Neuronal stem cell (in vitro differentiated cells): ENCODE results near the gene SRBD1.

Experiments
- DNase-seq: peaks from one replicate; pipeline ENCODE4 v3.0.0-alpha.2; 2013; ENCODE audit warnings: low spot score
- H2AFZ ChIP-seq: one replicate; pipeline ENCODE4 v1.6.1; 2013; ENCODE audit warnings: mild to moderate bottlenecking, low read length, inconsistent platforms
- H2AK5ac ChIP-seq: 2 replicates; pipeline ENCODE4 v1.6.1; 2013; ENCODE audit warnings: low read depth, mild to moderate bottlenecking, inconsistent platforms, low read length, moderate library complexity, mixed read lengths
- H2BK120ac ChIP-seq: 2 replicates; pipeline ENCODE4 v1.6.1; 2013; ENCODE audit warnings: low read depth, mild to moderate bottlenecking, inconsistent platforms, low read length, moderate library complexity, mixed read lengths
- H2BK12ac ChIP-seq: one replicate; pipeline ENCODE4 v1.6.1; 2013; ENCODE audit warnings: low read length, inconsistent platforms
- H2BK15ac ChIP-seq: 2 replicates; pipeline ENCODE4 v1.6.1; 2013; ENCODE audit warnings: mild to moderate bottlenecking, low read length, inconsistent platforms, mixed read lengths
- H2BK5ac ChIP-seq: one replicate; pipeline ENCODE4 v1.6.1; 2013; ENCODE audit warnings: inconsistent platforms, mild to moderate bottlenecking, low read length, moderate library complexity
- H3K14ac ChIP-seq: one replicate; pipeline ENCODE4 v1.6.1; 2013; ENCODE audit warnings: low read length, inconsistent platforms
- H3K18ac ChIP-seq: 2 replicates; pipeline ENCODE4 v1.6.1; 2013; ENCODE audit warnings: low read length, inconsistent platforms
- H3K23ac ChIP-seq: 2 replicates; pipeline ENCODE4 v1.6.1; 2013; ENCODE audit warnings: low read depth, mild to moderate bottlenecking, mixed read lengths, low read length, inconsistent platforms; ENCODE audit not compliant: poor library complexity
- H3K27ac ChIP-seq: replicated peaks from 3 replicates; pipeline ENCODE4 v1.5.1; 2013; ENCODE audit warnings: low read length, inconsistent platforms
- H3K27me3 ChIP-seq, 3 experiments: 2 replicates each; pipeline ENCODE4 v1.6.1; 2013; ENCODE audit warnings: low read length in 3 of 3, mild to moderate bottlenecking in 2 of 3, inconsistent platforms in 1 of 3, low read depth in 1 of 3, mixed read lengths in 1 of 3, moderate library complexity in 1 of 3; ENCODE audit not compliant: control insufficient read depth in 3 of 3, insufficient read depth in 3 of 3
- H3K36me3 ChIP-seq, 2 donors: replicated peaks in 1 of 2; 2 replicates each; pipeline ENCODE4 v1.6.1; 2013; ENCODE audit warnings: low read length in 2 of 2; ENCODE audit not compliant: control insufficient read depth in 2 of 2, insufficient read depth in 2 of 2
- H3K4ac ChIP-seq: 2 replicates; pipeline ENCODE4 v1.6.1; 2013; ENCODE audit warnings: inconsistent platforms, mild to moderate bottlenecking, low read length, moderate library complexity
- H3K4me1 ChIP-seq, 2 donors: 1 replicate in 1 of 2; 2 replicates in 1 of 2; pipeline ENCODE4 v1.6.1; 2013; ENCODE audit warnings: low read length in 2 of 2, low read depth in 1 of 2; ENCODE audit not compliant: control insufficient read depth in 2 of 2, insufficient read depth in 1 of 2
- H3K4me2 ChIP-seq: one replicate; pipeline ENCODE4 v1.6.1; 2013; ENCODE audit warnings: mild to moderate bottlenecking, low read length, inconsistent platforms; ENCODE audit not compliant: insufficient read depth, poor library complexity, severe bottlenecking
- H3K4me3 ChIP-seq, 2 donors: 2 replicates each; pipeline ENCODE4 v1.5.1; 2013; ENCODE audit warnings: low read length in 2 of 2, mild to moderate bottlenecking in 2 of 2, inconsistent platforms in 1 of 2, moderate library complexity in 1 of 2
- H3K79me1 ChIP-seq: one replicate; pipeline ENCODE4 v1.6.1; 2013; ENCODE audit warnings: low read depth, mild to moderate bottlenecking, inconsistent platforms, low read length, moderate library complexity
- H3K9ac ChIP-seq: one replicate; pipeline ENCODE4 v1.6.1; 2013; ENCODE audit warnings: mild to moderate bottlenecking, low read depth, low read length, inconsistent platforms; ENCODE audit not compliant: poor library complexity
- H3K9me3 ChIP-seq, 2 donors: replicated peaks in 1 of 2; 2 replicates each; pipeline versions ENCODE3 to v1.6.1; 2013; ENCODE audit warnings: low read length in 2 of 2, mild to moderate bottlenecking in 2 of 2, inconsistent platforms in 1 of 2, low read depth in 1 of 2, mixed read lengths in 1 of 2, moderate library complexity in 1 of 2; ENCODE audit not compliant: control insufficient read depth in 2 of 2, insufficient read depth in 1 of 2
- H4K8ac ChIP-seq: one replicate; pipeline ENCODE4 v1.6.1; 2013; ENCODE audit warnings: low read depth, mild to moderate bottlenecking, inconsistent platforms, low read length, moderate library complexity
- H4K91ac ChIP-seq: one replicate; pipeline ENCODE4 v1.6.1; 2013; ENCODE audit warnings: low read length, low read depth, mild to moderate bottlenecking, inconsistent platforms; ENCODE audit not compliant: poor library complexity
- WGBS, 2 donors: extraction: QIAGEN DNeasy Blood & Tissue Kit; methylation state at CpG; one replicate each; pipeline ENCODE4 v1.1.7; 2013; ENCODE audit warnings: missing lambda C conversion rate in 2 of 2, mixed read lengths in 1 of 2; ENCODE audit not compliant: insufficient read length in 2 of 2, insufficient replicate concordance in 1 of 2; ENCODE audit errors: extremely low coverage in 2 of 2; 5-methylcytosine and 5-hydroxymethylcytosine counted together

Gene SRBD1

GRCh38 chr2:45652090-45653031 is 41.3 kb upstream of the SRBD1 start:
- peak overlapping the region; percentile 96 for H3K18ac ChIP-seq
- H2BK15ac ChIP-seq = peak overlapping the region; percentile 86
- H4K91ac ChIP-seq = no peak overlapping the region
- DNase-seq = no peak
- peak overlapping the region; percentile 67 for H2BK5ac ChIP-seq
- peaks cover 12 to 18% of the 10 kb centered on the region in 2 donors for H3K4me1 ChIP-seq
- peak overlapping the region; percentile 89 for H4K8ac ChIP-seq
- no peaks in the 10 kb centered on the region for H3K9me3 ChIP-seq
- peaks cover 7% of the 10 kb centered on the region for H3K79me1 ChIP-seq
- no peak overlapping the region for H3K23ac ChIP-seq
- H2BK120ac ChIP-seq = peak overlapping the region; percentile 50
- H3K27me3 ChIP-seq = peaks cover 0 to 30% (median 8%) of the 10 kb centered on the region in 3 experiments
- peak overlapping the region; percentile 90 for H3K14ac ChIP-seq
- H3K36me3 ChIP-seq = no peaks in the 10 kb centered on the region
- H3K9ac ChIP-seq = peak overlapping the region; percentile 80
- peak overlapping the region; percentile 97 for H2BK12ac ChIP-seq
- H3K4ac ChIP-seq = peak overlapping the region; percentile 94
- H3K27ac ChIP-seq = no peak overlapping the region
- H2AFZ ChIP-seq = peak overlapping the region; percentile 96
- H3K4me3 ChIP-seq = peak overlapping the region; percentile 70 to 80
- WGBS, 2 donors = no CpG with 5 or more reads among the region's 53 CpGs
- H2AK5ac ChIP-seq = peak overlapping the region; percentile 32
- H3K4me2 ChIP-seq = peak overlapping the region; percentile 98

DNA sequence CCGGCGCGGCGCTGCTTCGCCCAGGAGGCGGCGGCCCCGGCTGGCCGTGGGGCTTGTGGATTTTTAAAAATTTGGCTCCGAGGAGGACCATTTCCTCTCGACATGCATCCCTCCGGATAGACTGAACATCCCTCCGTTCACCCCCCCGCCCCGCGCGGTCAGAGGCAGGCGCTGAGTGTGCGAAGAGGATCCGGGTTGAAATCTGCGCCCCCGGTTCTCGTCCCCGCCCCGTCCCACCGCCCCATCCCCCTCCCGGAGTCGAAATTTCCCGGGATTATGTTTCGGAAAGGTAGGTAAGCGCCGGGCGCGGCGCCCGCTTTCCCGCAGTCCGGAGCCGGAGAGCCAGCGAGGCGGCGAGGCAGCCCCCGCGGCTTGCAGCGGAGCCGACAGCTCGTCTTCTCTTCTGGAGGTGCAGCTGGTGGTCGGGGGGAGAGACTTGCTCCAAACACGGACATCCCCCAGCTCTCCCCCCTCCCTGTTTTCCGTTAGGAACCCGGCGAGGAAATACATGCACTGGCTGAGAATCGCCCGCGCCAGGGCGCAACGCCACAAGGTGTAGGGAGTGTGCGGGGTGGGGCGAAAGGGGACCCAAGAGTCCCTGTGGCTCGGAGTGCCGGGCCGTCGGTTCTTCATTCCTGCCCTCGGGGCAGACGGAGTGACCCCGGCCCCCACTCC is 40.5 kb upstream of the SRBD1 start, which contains the start of gene PRKCE:
TSS of gene PRKCE (plus strand) at position 261 of the 675 bp plus-strand sequence.
- H3K4me2 ChIP-seq = peak within 1 kb of the TSS; percentile 98
- no peak for DNase-seq
- peak within 1 kb of the TSS; percentile 90 for H3K14ac ChIP-seq
- peak within 1 kb of the TSS; percentile 70 to 80 for H3K4me3 ChIP-seq
- peak within 1 kb of the TSS; percentile 94 for H3K4ac ChIP-seq
- H3K27ac ChIP-seq = peak within 1 kb of the TSS; percentile 48
- peaks cover 12 to 19% of the 10 kb centered on the region in 2 donors for H3K4me1 ChIP-seq
- H4K8ac ChIP-seq = peak within 1 kb of the TSS; percentile 89
- no peak within 1 kb of the TSS for H4K91ac ChIP-seq
- peak within 1 kb of the TSS; percentile 96 for H2AFZ ChIP-seq
- H3K36me3 ChIP-seq = no peaks in the 10 kb centered on the region
- peak within 1 kb of the TSS; percentile 86 for H2BK15ac ChIP-seq
- peak within 1 kb of the TSS; percentile 96 for H3K18ac ChIP-seq
- no CpG with 5 or more reads among the region's 66 CpGs for WGBS, 2 donors
- H3K9me3 ChIP-seq = no peaks in the 10 kb centered on the region
- H3K79me1 ChIP-seq = peaks cover 7% of the 10 kb centered on the region
- H2BK5ac ChIP-seq = peak within 1 kb of the TSS; percentile 67
- peak within 1 kb of the TSS; percentile 86 for H3K9ac ChIP-seq
- peak within 1 kb of the TSS; percentile 50 for H2BK120ac ChIP-seq
- peaks cover 0 to 30% (median 8%) of the 10 kb centered on the region in 3 experiments for H3K27me3 ChIP-seq
- peak within 1 kb of the TSS; percentile 32 for H2AK5ac ChIP-seq
- H3K23ac ChIP-seq = peak within 1 kb of the TSS; percentile 61
- H2BK12ac ChIP-seq = peak within 1 kb of the TSS; percentile 97

GRCh38 chr2:45650851-45651414 is 39.9 kb upstream of the SRBD1 start:
- H3K9me3 ChIP-seq = no peaks in the 10 kb centered on the region
- H4K91ac ChIP-seq = no peak overlapping the region
- no peak overlapping the region for H2BK12ac ChIP-seq
- H3K27me3 ChIP-seq = peaks cover 0 to 30% (median 8%) of the 10 kb centered on the region in 3 experiments
- peaks cover 7% of the 10 kb centered on the region for H3K79me1 ChIP-seq
- no peak overlapping the region for H2AK5ac ChIP-seq
- peak; percentile 87 for DNase-seq
- peak overlapping the region; percentile 50 for H2BK120ac ChIP-seq
- WGBS, 2 donors = no CpG with 5 or more reads among the region's 79 CpGs
- peak overlapping the region; percentile 98 for H3K4me2 ChIP-seq
- H3K14ac ChIP-seq = no peak overlapping the region
- H3K18ac ChIP-seq = peak overlapping the region; percentile 96
- no peak overlapping the region for H2BK5ac ChIP-seq
- H3K27ac ChIP-seq = peak overlapping the region; percentile 48
- no peak overlapping the region for H3K4ac ChIP-seq
- H3K23ac ChIP-seq = peak overlapping the region; percentile 61
- no peak overlapping the region for H2BK15ac ChIP-seq
- peaks cover 12 to 19% of the 10 kb centered on the region in 2 donors for H3K4me1 ChIP-seq
- H3K4me3 ChIP-seq = peak overlapping the region; percentile 70 to 80
- H4K8ac ChIP-seq = no peak overlapping the region
- peak overlapping the region; percentile 86 for H3K9ac ChIP-seq
- no peaks in the 10 kb centered on the region for H3K36me3 ChIP-seq
- H2AFZ ChIP-seq = peak overlapping the region; percentile 96
